Activated CD4-positive, alpha-beta T cell treated with anti-CD3 and anti-CD28 coated beads for 36 hours (primary cell): Measurements from ENCODE around the gene RAD18. TPM values are rescaled to one million over a fixed set of nuclear protein-coding genes. Genes with fewer than 3 reads are reported as not detected.

ENCODE experiments used
- ATAC-seq: fragments of 200-7000 bp; cut with Tn5 transposase; one replicate; pipeline ENCODE4 v1.10.0; 2021; ENCODE audit warnings: mild to moderate bottlenecking, moderate library complexity
- CTCF ChIA-PET: fragments of 350-600 bp; sonication (Branson Sonifier 250); formaldehyde crosslinking; loops from one replicate; lab custom pipeline; 2021; ENCODE audit warnings: antibody characterized with exemption; lab: Charles Lee
- POLR2A ChIA-PET: fragments of 350-600 bp; sonication (Branson Sonifier 250); formaldehyde crosslinking; loops from one replicate; lab custom pipeline; 2021; ENCODE audit warnings: antibody characterized with exemption, inconsistent platforms; lab: Charles Lee
- DNase-seq: peaks from one replicate; pipeline ENCODE4 v3.0.0-alpha.2; 2020
- H3K27ac Mint-ChIP-seq: one replicate; pipeline ENCODE4 v1.8.0; 2021; ENCODE audit warnings: mixed read lengths
- H3K27me3 Mint-ChIP-seq: one replicate; pipeline ENCODE4 v1.8.0; 2021; ENCODE audit warnings: mixed read lengths
- H3K36me3 Mint-ChIP-seq: one replicate; pipeline ENCODE4 v1.8.0; 2021; ENCODE audit warnings: low read depth, mixed read lengths
- H3K4me1 Mint-ChIP-seq: one replicate; pipeline ENCODE4 v1.8.0; 2021; ENCODE audit warnings: mixed read lengths
- H3K4me3 Mint-ChIP-seq: one replicate; pipeline ENCODE4 v1.8.0; 2021; ENCODE audit warnings: mild to moderate bottlenecking, moderate library complexity, mixed read lengths
- H3K9me3 Mint-ChIP-seq: one replicate; pipeline ENCODE4 v1.8.0; 2021; ENCODE audit warnings: low read depth, mixed read lengths
- intact Hi-C, 2 experiments: fragments of 100-400 bp; cut with DNase I in 1 of 2; cut with micrococcal nuclease in 1 of 2; formaldehyde crosslinking; loops; one replicate each; pipeline versions ENCODE4 v1.14.2 to v1.15.1; 2022 to 2024; cut with DNase I, micrococcal nuclease
- total RNA-seq, 2 experiments: library from RNA; stranded (reverse); gene quantifications; one replicate each; pipeline ENCODE4 v1.2.3, GENCODE V29; 2021

Gene RAD18
- total RNA-seq, 2 experiments from 2014 or later: 47.8 to 50.5 TPM

GRCh38 chr3:8985876-8986275 lies 22.6 kb upstream of the RAD18 start:
- intact Hi-C loops: loop anchor here in 1 of 2 experiments (5.0 kb wide), 1 partner anchor 81 kb away; no protein-coding TSS in a partner anchor
- POLR2A ChIA-PET: no interaction called here
- CTCF ChIA-PET: interaction anchor here (0.9 to 4.4 kb wide), 5 partner anchors 19 to 317 kb away, joined by 3 to 56 read pairs (median 4); partner anchors contain the start of gene SRGAP3
- H3K36me3 Mint-ChIP-seq: no peaks in the 10 kb centered on the region
- no peak for DNase-seq
- no peaks in the 10 kb centered on the region for H3K9me3 Mint-ChIP-seq
- no peak overlapping the region for H3K27ac Mint-ChIP-seq
- H3K27me3 Mint-ChIP-seq: peaks cover under 1% of the 10 kb centered on the region
- H3K4me3 Mint-ChIP-seq: no peak overlapping the region
- no peaks in the 10 kb centered on the region for H3K4me1 Mint-ChIP-seq
- no peak for ATAC-seq

- H3K4me1 Mint-ChIP-seq: no peaks in the 10 kb centered on the region
- intact Hi-C loops: loop anchor here in 1 of 2 experiments (5.0 kb wide), 1 partner anchor 82 kb away; no protein-coding TSS in a partner anchor
- no peaks in the 10 kb centered on the region for H3K9me3 Mint-ChIP-seq
- H3K27me3 Mint-ChIP-seq: peaks cover 5% of the 10 kb centered on the region
- H3K4me3 Mint-ChIP-seq: no peak overlapping the region
- CTCF ChIA-PET: interaction anchor here (0.9 to 4.4 kb wide), 4 partner anchors 14 to 317 kb away, joined by 3 to 56 read pairs (median 4); no protein-coding TSS in a partner anchor
- no peak for DNase-seq
- H3K27ac Mint-ChIP-seq: no peak overlapping the region
- H3K36me3 Mint-ChIP-seq: no peaks in the 10 kb centered on the region
- POLR2A ChIA-PET: no interaction called here
- no peak for ATAC-seq
Measured at GRCh38 chr3:8985411-8985831, 22.1 kb upstream of the RAD18 start.

DNA sequence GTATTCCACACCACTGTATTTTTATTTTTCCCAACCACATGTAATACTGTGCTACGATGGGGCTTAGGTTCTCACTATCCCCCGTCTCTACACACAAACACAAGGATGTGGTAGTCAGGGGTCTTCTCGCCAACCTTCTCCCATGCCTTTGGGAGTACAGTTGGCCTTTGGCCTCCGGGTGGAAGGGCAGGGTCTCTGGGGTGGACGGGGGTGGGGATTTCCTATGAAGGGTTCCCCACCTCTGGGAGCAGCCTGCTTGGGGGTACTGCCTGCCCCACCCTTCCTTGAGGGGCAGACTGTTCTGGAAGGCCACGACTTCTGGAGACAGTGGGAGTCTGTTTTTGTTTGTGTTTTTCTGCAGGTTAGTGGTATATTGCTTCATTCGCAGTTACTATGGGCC lies 21.3 kb upstream of the RAD18 start:
- ATAC-seq (no peak), DNase-seq (no peak)
- Mint-ChIP-seq H3K27me3 (peaks cover 11% of the 10 kb centered on the region), H3K4me3 (no peak overlapping the region), H3K9me3 (no peaks in the 10 kb centered on the region), H3K36me3 (no peaks in the 10 kb centered on the region), H3K27ac (no peak overlapping the region), H3K4me1 (no peaks in the 10 kb centered on the region)
- ChIA-PET POLR2A (no interaction called here), CTCF (interaction anchor here (0.9 to 4.4 kb wide), 2 partner anchors 13 to 318 kb away, joined by 3 to 56 read pairs; no protein-coding TSS in a partner anchor)
- intact Hi-C loops: no loop called here

DNA sequence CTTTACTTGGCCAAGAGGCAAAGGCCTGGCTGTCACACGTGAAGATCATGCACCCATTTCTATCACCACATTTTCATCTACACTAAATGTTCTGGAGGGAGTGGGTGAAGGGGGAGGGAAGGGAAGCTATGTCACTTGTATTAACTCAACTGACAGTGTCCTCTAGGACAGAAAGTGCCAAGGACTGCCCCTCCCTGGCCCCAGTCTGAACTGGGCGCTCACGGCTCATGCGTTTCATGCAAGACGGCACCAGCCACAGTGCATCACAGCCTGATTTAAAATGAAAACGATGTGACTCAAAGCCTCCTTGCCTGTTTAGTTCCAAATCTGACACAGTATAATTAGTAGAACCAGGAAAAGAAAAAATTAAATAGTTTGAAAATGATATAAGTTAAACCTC lies 20.8 kb upstream of the RAD18 start:
- Mint-ChIP-seq H3K27me3 (peaks cover 13% of the 10 kb centered on the region), H3K27ac (no peak overlapping the region), H3K36me3 (no peaks in the 10 kb centered on the region), H3K4me3 (no peak overlapping the region), H3K9me3 (peaks cover 3% of the 10 kb centered on the region), H3K4me1 (no peaks in the 10 kb centered on the region)
- no peak for ATAC-seq
- ChIA-PET CTCF (no interaction called here), POLR2A (no interaction called here)
- no peak for DNase-seq
- intact Hi-C loops: no loop called here

GRCh38 chr3:8983591-8983990 lies 20.3 kb upstream of the RAD18 start:
- H3K9me3 Mint-ChIP-seq: peaks cover 3% of the 10 kb centered on the region
- DNase-seq (no peak), ATAC-seq (no peak)
- H3K27ac Mint-ChIP-seq: no peak overlapping the region
- H3K36me3 Mint-ChIP-seq: no peaks in the 10 kb centered on the region
- ChIA-PET CTCF (interaction anchor here (0.6 kb wide), 1 partner anchor 12 kb away, joined by 3 read pairs; no protein-coding TSS in a partner anchor), POLR2A (no interaction called here)
- no peaks in the 10 kb centered on the region for H3K4me1 Mint-ChIP-seq
- H3K27me3 Mint-ChIP-seq: peaks cover 13% of the 10 kb centered on the region
- intact Hi-C loops: no loop called here
- no peak overlapping the region for H3K4me3 Mint-ChIP-seq

GRCh38 chr3:8983026-8983425 lies 19.8 kb upstream of the RAD18 start:
- H3K27ac Mint-ChIP-seq: no peak overlapping the region
- ATAC-seq (no peak), DNase-seq (no peak)
- H3K36me3 Mint-ChIP-seq: no peaks in the 10 kb centered on the region
- H3K9me3 Mint-ChIP-seq: peaks cover 3% of the 10 kb centered on the region
- H3K4me3 Mint-ChIP-seq: no peak overlapping the region
- ChIA-PET CTCF (interaction anchor here (0.6 kb wide), 1 partner anchor 12 kb away, joined by 3 read pairs; no protein-coding TSS in a partner anchor), POLR2A (no interaction called here)
- no peaks in the 10 kb centered on the region for H3K4me1 Mint-ChIP-seq
- intact Hi-C loops: no loop called here
- peaks cover 14% of the 10 kb centered on the region for H3K27me3 Mint-ChIP-seq

DNA sequence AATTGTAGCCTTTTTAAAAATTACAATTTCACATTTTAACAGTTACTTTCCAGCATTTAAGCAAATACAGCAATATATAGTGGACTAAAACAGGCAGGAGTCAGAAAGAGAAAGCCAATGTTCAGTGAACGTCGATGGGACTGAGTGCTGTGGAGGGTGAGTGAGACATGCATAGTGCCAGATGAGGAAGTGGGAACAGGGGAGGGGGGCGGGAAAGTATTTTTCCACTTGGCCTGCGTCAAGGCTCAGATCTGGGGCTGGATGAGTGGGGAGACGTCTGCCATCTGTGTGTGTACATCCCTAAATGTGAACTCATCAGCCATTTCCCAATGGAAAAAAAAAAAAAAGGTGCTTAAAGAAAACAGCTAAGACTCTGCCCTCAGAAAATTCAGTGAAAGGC lies 19.2 kb upstream of the RAD18 start:
- Mint-ChIP-seq H3K4me1 (no peaks in the 10 kb centered on the region), H3K27me3 (peaks cover 16% of the 10 kb centered on the region), H3K36me3 (no peaks in the 10 kb centered on the region), H3K9me3 (peaks cover 3% of the 10 kb centered on the region), H3K27ac (no peak overlapping the region), H3K4me3 (no peak overlapping the region)
- DNase-seq: no peak
- intact Hi-C loops: no loop called here
- CTCF ChIA-PET: no interaction called here
- POLR2A ChIA-PET: no interaction called here
- no peak for ATAC-seq

DNA sequence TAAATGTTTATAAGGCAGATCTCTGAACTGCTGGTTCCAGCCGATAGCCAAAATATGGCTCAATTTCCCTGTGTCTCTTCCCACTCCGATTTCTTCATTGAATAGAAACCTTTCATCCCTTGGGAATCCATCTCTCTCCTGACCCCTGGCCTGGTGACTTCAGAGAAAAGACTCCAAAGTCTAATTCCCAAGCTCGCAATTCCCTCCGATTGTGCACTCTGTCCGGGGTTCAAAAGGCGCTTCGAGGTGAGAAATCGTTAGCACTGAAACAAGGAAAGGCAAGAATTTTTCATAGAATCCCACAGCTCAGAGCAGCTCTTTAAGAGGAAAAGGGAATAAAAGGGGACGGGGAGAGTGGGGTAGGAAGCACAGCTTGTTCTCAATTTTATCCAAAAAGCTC lies 18.4 kb upstream of the RAD18 start:
- Mint-ChIP-seq H3K4me1 (no peaks in the 10 kb centered on the region), H3K9me3 (peaks cover 3% of the 10 kb centered on the region), H3K27me3 (peaks cover 16% of the 10 kb centered on the region), H3K4me3 (no peak overlapping the region), H3K36me3 (no peaks in the 10 kb centered on the region), H3K27ac (no peak overlapping the region)
- no peak for DNase-seq
- ChIA-PET POLR2A (no interaction called here), CTCF (interaction anchor here (1.1 to 1.2 kb wide), 2 partner anchors 14 to 320 kb away, joined by 3 to 4 read pairs; no protein-coding TSS in a partner anchor)
- no peak for ATAC-seq
- intact Hi-C loops: no loop called here

GRCh38 chr3:8981296-8981695 lies 18.0 kb upstream of the RAD18 start:
- CTCF ChIA-PET: interaction anchor here (1.1 to 1.2 kb wide), 2 partner anchors 14 to 321 kb away, joined by 3 to 4 read pairs; no protein-coding TSS in a partner anchor
- Mint-ChIP-seq H3K4me1 (no peaks in the 10 kb centered on the region), H3K27ac (no peak overlapping the region), H3K36me3 (no peaks in the 10 kb centered on the region), H3K4me3 (no peak overlapping the region), H3K27me3 (peaks cover 16% of the 10 kb centered on the region), H3K9me3 (peaks cover 3% of the 10 kb centered on the region)
- intact Hi-C loops: no loop called here
- POLR2A ChIA-PET: no interaction called here
- ATAC-seq: no peak
- DNase-seq: no peak

GRCh38 chr3:8980756-8981257 lies 17.5 kb upstream of the RAD18 start:
- DNase-seq (no peak), ATAC-seq (no peak)
- no peak overlapping the region for H3K27ac Mint-ChIP-seq
- H3K9me3 Mint-ChIP-seq: peaks cover 3% of the 10 kb centered on the region
- no peak overlapping the region for H3K4me3 Mint-ChIP-seq
- peaks cover 16% of the 10 kb centered on the region for H3K27me3 Mint-ChIP-seq
- no peaks in the 10 kb centered on the region for H3K36me3 Mint-ChIP-seq
- H3K4me1 Mint-ChIP-seq: no peaks in the 10 kb centered on the region
- CTCF ChIA-PET: interaction anchor here (1.2 kb wide), 1 partner anchor 13 kb away, joined by 3 read pairs; no protein-coding TSS in a partner anchor
- intact Hi-C loops: no loop called here
- POLR2A ChIA-PET: no interaction called here

- Mint-ChIP-seq H3K4me3 (no peak overlapping the region), H3K27me3 (peaks cover 16% of the 10 kb centered on the region), H3K4me1 (no peaks in the 10 kb centered on the region), H3K9me3 (peaks cover 3% of the 10 kb centered on the region), H3K36me3 (no peaks in the 10 kb centered on the region), H3K27ac (no peak overlapping the region)
- ChIA-PET POLR2A (no interaction called here), CTCF (interaction anchor here (1.0 to 2.1 kb wide), 3 partner anchors 8 to 323 kb away, joined by 4 to 11 read pairs (median 6); partner anchors contain the start of gene SRGAP3)
- ATAC-seq (no peak), DNase-seq (no peak)
- intact Hi-C loops: no loop called here
Measured at GRCh38 chr3:8979262-8979661, 16.0 kb upstream of the RAD18 start.

DNA sequence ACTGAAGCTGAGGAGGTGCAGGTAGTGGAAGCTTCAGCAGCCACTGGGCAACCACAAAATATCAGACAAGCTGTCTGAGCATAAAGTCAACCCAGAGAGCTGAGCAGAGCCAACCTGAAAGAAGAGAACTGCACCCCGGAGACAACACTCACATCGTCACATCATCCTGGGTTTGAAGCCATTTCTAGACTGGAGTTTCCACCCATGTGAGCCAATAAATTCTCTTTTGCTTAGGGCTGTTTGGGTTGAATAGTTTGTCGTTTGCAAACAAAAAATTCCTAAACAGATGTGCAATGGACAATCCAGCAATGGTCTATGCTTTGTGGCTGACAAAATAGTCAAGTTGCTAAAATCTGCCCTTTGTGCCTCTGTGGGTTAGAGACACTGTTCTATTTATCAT lies 15.3 kb upstream of the RAD18 start:
- ChIA-PET POLR2A (no interaction called here), CTCF (interaction anchor here (0.9 to 2.1 kb wide), 4 partner anchors 9 to 383 kb away, joined by 3 to 11 read pairs (median 5); no protein-coding TSS in a partner anchor)
- DNase-seq (no peak), ATAC-seq (no peak)
- H3K36me3 Mint-ChIP-seq: no peaks in the 10 kb centered on the region
- peaks cover 3% of the 10 kb centered on the region for H3K9me3 Mint-ChIP-seq
- no peaks in the 10 kb centered on the region for H3K4me1 Mint-ChIP-seq
- intact Hi-C loops: no loop called here
- H3K27me3 Mint-ChIP-seq: peaks cover 16% of the 10 kb centered on the region
- no peak overlapping the region for H3K4me3 Mint-ChIP-seq
- no peak overlapping the region for H3K27ac Mint-ChIP-seq
